Right lobe of liver (tissue), 6 donors: Measurements from ENCODE around the gene CABCOCO1. TPM values are rescaled to one million over a fixed set of nuclear protein-coding genes. Genes with fewer than 3 reads are reported as not detected.

ENCODE experiments used
- ATAC-seq, 4 donors: fragments of 200-7000 bp; cut with Tn5 transposase; one replicate each; pipeline ENCODE4 v1.9.1; 2020; ENCODE audit warnings: mild to moderate bottlenecking in 4 of 4, moderate library complexity in 4 of 4
- DNase-seq, 3 donors: peaks; one replicate each; pipeline ENCODE4 v3.0.0-alpha.2; 2020
- H3K27ac ChIP-seq, 3 donors: fragments of 200-600 bp; one replicate each; pipeline ENCODE4 v1.8.0; 2022
- H3K27me3 ChIP-seq, 2 donors: fragments of 200-600 bp; one replicate each; pipeline ENCODE4 v1.8.0; 2022
- H3K36me3 ChIP-seq, 4 donors: fragments of 200-600 bp; sonication (generic) in 1 of 4; one replicate each; pipeline versions ENCODE4 v1.5.1 to v1.8.0; 2017 to 2022; ENCODE audit warnings: control low read depth in 1 of 4
- H3K4me1 ChIP-seq, 4 donors: fragments of 200-600 bp; sonication (generic) in 1 of 4; one replicate each; pipeline versions ENCODE4 v1.5.1 to v1.8.0; 2017 to 2022; ENCODE audit warnings: control low read depth in 1 of 4
- H3K4me3 ChIP-seq, 3 donors: fragments of 200-600 bp; one replicate each; pipeline ENCODE4 v1.8.0; 2022
- H3K9me3 ChIP-seq, 4 donors: fragments of 200-600 bp; sonication (generic) in 1 of 4; one replicate each; pipeline versions ENCODE4 v1.5.1 to v1.8.0; 2017 to 2022; ENCODE audit warnings: control low read depth in 1 of 4
- POLR2A ChIP-seq: fragments of 450-650 bp; IDR thresholded peaks from one replicate; pipeline ENCODE4 v1.6.1; 2017; ENCODE audit warnings: antibody characterized with exemption, mild to moderate bottlenecking
- WGBS: methylation state at CpG from one replicate; pipeline ENCODE4 v1.1.6; 2018; ENCODE audit warnings: low coverage, low lambda C conversion rate; ENCODE audit not compliant: insufficient coverage; ENCODE audit errors: missing lambda C conversion rate; 5-methylcytosine and 5-hydroxymethylcytosine counted together
- intact Hi-C, 2 donors: fragments of 100-400 bp; cut with DNase I; formaldehyde crosslinking; loops; one replicate each; pipeline versions ENCODE4 v1.11.2 to v1.14.1; 2022
- total RNA-seq, 6 experiments: library from RNA; depleted of rRNA in 2 of 6; stranded (reverse); fragments of >200 nt in 2 of 6; fragmentation: NEBNext Ultra II Directional in 3 of 6; extraction: Animal tissue kit (Norgen Biotek cat#: 25700) in 3 of 6; gene quantifications; one replicate each; pipeline versions ENCODE4 v1.1.0 to v1.2.4, GENCODE V29; 2016 to 2023
- TF ChIP-seq, protein P1 (sequence below), 4 donors: fragments of 200-600 bp in 3 of 4; fragments of 450-650 bp in 1 of 4; IDR thresholded peaks; one replicate each; pipeline versions ENCODE4 v1.5.1 to v1.8.0; 2016 to 2022; ENCODE audit warnings: antibody characterized with exemption in 4 of 4, mild to moderate bottlenecking in 2 of 4
- donor health status: DM: no; HTN: yes; CAD: no.
- donor health status: DM: no; HTN: no; CAD: no.
- donor health status: DM: no; HTN: no; CAD: no.
- donor health status: DM: no; HTN: yes; CAD: no.
- donor health status: DM: no; HTN: yes; CAD: no.

CABCOCO1 gene
- total RNA-seq, 6 experiments from 2014 or later, result not detected

DNA sequence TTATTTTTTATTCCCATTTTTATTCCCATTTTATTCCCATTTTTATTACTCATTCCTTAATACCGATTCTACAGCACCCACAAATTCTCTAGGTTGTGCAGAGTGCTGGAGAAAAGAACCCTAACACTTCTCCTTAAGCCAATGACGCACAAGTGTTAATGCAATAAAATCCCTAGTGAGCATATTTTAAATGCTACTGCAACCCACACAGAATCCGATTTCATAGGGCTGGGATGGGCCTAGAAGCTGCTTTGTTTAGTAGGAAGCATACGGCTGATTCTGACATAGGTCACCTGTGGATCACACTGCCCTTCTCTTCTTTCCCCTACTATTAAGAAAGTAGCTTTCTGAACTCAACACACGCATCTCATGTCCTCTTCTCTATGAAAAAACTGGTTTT lies 45.1 kb upstream of the CABCOCO1 start:
- TF ChIP-seq POLR2A, result no peak
- TF ChIP-seq, protein P1, sequence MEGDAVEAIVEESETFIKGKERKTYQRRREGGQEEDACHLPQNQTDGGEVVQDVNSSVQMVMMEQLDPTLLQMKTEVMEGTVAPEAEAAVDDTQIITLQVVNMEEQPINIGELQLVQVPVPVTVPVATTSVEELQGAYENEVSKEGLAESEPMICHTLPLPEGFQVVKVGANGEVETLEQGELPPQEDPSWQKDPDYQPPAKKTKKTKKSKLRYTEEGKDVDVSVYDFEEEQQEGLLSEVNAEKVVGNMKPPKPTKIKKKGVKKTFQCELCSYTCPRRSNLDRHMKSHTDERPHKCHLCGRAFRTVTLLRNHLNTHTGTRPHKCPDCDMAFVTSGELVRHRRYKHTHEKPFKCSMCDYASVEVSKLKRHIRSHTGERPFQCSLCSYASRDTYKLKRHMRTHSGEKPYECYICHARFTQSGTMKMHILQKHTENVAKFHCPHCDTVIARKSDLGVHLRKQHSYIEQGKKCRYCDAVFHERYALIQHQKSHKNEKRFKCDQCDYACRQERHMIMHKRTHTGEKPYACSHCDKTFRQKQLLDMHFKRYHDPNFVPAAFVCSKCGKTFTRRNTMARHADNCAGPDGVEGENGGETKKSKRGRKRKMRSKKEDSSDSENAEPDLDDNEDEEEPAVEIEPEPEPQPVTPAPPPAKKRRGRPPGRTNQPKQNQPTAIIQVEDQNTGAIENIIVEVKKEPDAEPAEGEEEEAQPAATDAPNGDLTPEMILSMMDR (IDR thresholded peaks at IDR 0.05), result no peak
- H3K4me1 ChIP-seq, result no peaks in the 10 kb centered on the region
- no peaks in the 10 kb centered on the region for H3K27me3 ChIP-seq
- H3K4me3 ChIP-seq, result no peak overlapping the region
- WGBS, result 65% methylated on average over 5 of the region's 5 CpGs
- no peaks in the 10 kb centered on the region for H3K36me3 ChIP-seq
- no peak for ATAC-seq
- no peak for DNase-seq
- H3K27ac ChIP-seq, result no peak overlapping the region
- intact Hi-C loops, result no loop called here
- H3K9me3 ChIP-seq, result no peaks in the 10 kb centered on the region

DNA sequence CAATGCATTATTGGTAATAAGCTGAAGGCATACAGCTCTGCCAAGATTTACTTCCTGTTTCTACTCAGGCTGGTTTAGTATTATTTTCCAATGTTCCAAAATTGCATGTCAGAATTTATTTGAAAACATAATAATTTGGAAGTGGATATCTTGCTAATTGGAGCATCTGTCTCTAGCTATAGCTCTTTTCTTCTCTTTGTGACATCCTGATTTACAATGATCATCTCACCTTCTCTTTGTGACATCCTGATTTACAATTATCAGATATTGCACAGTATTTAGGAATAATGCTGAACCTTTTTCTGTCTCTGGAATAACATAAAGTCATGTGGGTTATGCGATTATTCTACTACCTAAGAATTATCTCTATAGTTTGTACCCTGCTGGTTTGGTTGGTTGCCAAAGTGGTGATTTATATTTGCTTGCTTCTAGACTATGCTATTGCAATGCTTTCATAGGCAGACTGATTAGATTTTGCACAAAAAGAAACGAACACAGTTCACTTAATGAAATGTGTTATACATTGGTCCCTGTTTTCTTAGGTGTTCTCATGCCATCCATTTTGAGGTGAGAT lies 44.3 kb upstream of the CABCOCO1 start:
- H3K9me3 ChIP-seq, result no peaks in the 10 kb centered on the region
- ATAC-seq (no peak), DNase-seq (no peak)
- H3K27me3 ChIP-seq, result no peaks in the 10 kb centered on the region
- 34% methylated on average over 2 of the region's 2 CpGs for WGBS
- H3K4me3 ChIP-seq, result no peak overlapping the region
- no peaks in the 10 kb centered on the region for H3K36me3 ChIP-seq
- TF ChIP-seq POLR2A, result no peak
- TF ChIP-seq, protein P1 (IDR thresholded peaks at IDR 0.05), result no peak
- intact Hi-C loops, result no loop called here
- H3K27ac ChIP-seq, result no peak overlapping the region
- no peaks in the 10 kb centered on the region for H3K4me1 ChIP-seq

DNA sequence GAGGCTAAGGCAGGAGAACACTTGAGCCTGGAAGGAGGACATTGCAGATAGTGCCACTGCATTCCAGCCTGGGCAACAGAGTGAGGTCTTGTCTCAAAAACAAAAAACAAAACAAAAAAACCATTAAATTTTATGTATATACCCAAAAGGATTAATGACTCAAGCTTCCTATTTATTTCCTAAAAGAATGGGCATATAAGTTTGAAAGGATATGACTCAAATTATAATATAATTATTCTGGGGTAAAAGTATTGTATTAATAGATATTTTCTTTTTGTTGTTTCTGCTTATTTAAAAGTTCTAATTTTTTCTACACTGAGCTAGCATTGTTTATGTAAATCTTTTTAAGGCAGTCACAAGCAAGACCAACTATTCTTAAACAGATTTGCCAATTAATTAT lies 42.2 kb upstream of the CABCOCO1 start:
- no peaks in the 10 kb centered on the region for H3K27me3 ChIP-seq
- intact Hi-C loops, result no loop called here
- no peaks in the 10 kb centered on the region for H3K9me3 ChIP-seq
- H3K27ac ChIP-seq, result no peak overlapping the region
- H3K4me3 ChIP-seq, result no peak overlapping the region
- no peaks in the 10 kb centered on the region for H3K4me1 ChIP-seq
- ATAC-seq, result no peak
- DNase-seq, result no peak
- TF ChIP-seq, protein P1 (IDR thresholded peaks at IDR 0.05), result no peak
- no peak for TF ChIP-seq POLR2A
- H3K36me3 ChIP-seq, result no peaks in the 10 kb centered on the region

DNA sequence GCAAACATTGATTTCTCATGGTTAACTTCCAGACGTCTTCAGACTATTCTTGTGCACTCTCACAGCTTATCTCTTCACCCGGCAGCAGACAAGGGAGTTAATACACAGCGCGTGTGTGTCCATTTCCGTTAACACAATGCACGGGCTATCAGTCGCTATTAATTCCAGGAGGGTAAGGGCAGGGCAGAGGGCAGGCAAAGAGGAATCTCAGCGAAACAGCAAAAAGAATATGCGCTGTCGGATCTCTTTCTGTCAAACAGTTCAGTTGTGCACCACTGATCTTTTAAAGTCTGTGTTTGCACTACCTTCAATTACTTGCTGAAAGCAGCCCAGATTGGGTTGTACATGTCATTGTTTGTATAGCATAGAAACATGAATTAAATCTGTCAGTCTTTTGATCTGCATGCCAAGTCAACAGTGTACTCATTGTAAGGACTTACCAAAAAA lies 41.1 kb upstream of the CABCOCO1 start:
- Histone ChIP-seq H3K27ac (no peak overlapping the region), H3K4me3 (no peak overlapping the region), H3K36me3 (no peaks in the 10 kb centered on the region), H3K9me3 (no peaks in the 10 kb centered on the region), H3K4me1 (no peaks in the 10 kb centered on the region), H3K27me3 (no peaks in the 10 kb centered on the region)
- ATAC-seq, result peak; percentile 57 to 81 (median 68)
- intact Hi-C loops, result no loop called here
- DNase-seq, result no peak
- WGBS, result 30% methylated on average over 10 of the region's 10 CpGs
- TF ChIP-seq POLR2A, result no peak
- TF ChIP-seq, protein P1 (IDR thresholded peaks at IDR 0.05), result no peak

DNA sequence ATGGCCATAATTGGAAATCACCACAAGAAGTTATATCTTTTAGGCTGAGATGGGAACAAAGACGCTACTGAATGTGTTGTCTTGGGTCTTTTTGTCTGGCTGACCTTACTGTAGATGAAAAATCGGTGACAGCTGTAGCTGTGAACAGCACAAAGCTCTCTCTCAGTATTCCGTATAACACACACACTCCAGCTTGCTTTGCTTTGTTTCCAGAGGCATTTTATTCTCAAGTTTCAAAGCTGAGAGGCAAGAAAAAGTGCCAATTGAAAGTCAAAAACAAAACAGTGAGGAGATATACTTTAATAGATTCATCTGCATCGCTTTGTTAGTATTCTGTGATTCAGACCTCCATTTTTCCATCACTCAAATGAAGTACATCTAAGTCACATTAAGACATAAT lies 39.6 kb upstream of the CABCOCO1 start:
- no peaks in the 10 kb centered on the region for H3K9me3 ChIP-seq
- no peaks in the 10 kb centered on the region for H3K27me3 ChIP-seq
- ATAC-seq (no peak), DNase-seq (no peak)
- TF ChIP-seq, protein P1 (IDR thresholded peaks at IDR 0.05), result no peak
- no peak for TF ChIP-seq POLR2A
- intact Hi-C loops, result no loop called here
- H3K4me1 ChIP-seq, result no peaks in the 10 kb centered on the region
- no peak overlapping the region for H3K4me3 ChIP-seq
- H3K36me3 ChIP-seq, result no peaks in the 10 kb centered on the region
- WGBS, result 43% methylated on average over 4 of the region's 4 CpGs
- H3K27ac ChIP-seq, result no peak overlapping the region
